Endometrial microvascular endothelial cells (primary cell): Measurements from ENCODE around the gene RHO. TPM values are rescaled to one million over a fixed set of nuclear protein-coding genes. Genes with fewer than 3 reads are reported as not detected.

Source experiments
- total RNA-seq: library from RNA; depleted of rRNA; stranded (reverse); fragments of >200 nt; gene quantifications from one replicate; pipeline ENCODE4 v1.2.3, GENCODE V29; 2015; ENCODE audit errors: inconsistent ontology term

RHO gene
- total RNA-seq, 1 donor from 2014 or later: not detected

Other genes starting within 250 kb of the RHO start
- 25.3 TPM for gene HMCES, start 249.8 kb upstream of the RHO start, total RNA-seq
- not detected for gene EFCAB12, start 100.0 kb upstream of the RHO start, total RNA-seq
- gene MBD4, start 88.7 kb upstream of the RHO start, total RNA-seq: 28.1 TPM
- gene IFT122, start 88.4 kb upstream of the RHO start, total RNA-seq: 20.3 TPM
- gene H1-8, start 14.5 kb downstream of the RHO start, total RNA-seq: not detected
- 182 TPM for gene PLXND1, start 78.0 kb downstream of the RHO start, total RNA-seq